Hepatic stellate cell (primary cell): ENCODE results near the gene CD320.
"Not testable (repeated sequence)": the region's sequence is repeated elsewhere in the genome, so short reads cannot be mapped to it uniquely, and the experiment has no call there.

Source experiments
- DNase-seq: peaks from one replicate; pipeline ENCODE4 v3.0.0; 2011; ENCODE audit warnings: low spot score

The CD320 gene

GRCh38 chr19:8307965-8308866 lies at the start of gene CD320:
Gene CD320, minus strand, starts transcription at chr19:8308358. Its CDS starts 68 bp downstream, at chr19:8308290.
- peak; percentile 98 for DNase-seq

GRCh38 chr19:8357007-8357521 lies 48.9 kb upstream of the CD320 start:
- no peak for DNase-seq

DNA sequence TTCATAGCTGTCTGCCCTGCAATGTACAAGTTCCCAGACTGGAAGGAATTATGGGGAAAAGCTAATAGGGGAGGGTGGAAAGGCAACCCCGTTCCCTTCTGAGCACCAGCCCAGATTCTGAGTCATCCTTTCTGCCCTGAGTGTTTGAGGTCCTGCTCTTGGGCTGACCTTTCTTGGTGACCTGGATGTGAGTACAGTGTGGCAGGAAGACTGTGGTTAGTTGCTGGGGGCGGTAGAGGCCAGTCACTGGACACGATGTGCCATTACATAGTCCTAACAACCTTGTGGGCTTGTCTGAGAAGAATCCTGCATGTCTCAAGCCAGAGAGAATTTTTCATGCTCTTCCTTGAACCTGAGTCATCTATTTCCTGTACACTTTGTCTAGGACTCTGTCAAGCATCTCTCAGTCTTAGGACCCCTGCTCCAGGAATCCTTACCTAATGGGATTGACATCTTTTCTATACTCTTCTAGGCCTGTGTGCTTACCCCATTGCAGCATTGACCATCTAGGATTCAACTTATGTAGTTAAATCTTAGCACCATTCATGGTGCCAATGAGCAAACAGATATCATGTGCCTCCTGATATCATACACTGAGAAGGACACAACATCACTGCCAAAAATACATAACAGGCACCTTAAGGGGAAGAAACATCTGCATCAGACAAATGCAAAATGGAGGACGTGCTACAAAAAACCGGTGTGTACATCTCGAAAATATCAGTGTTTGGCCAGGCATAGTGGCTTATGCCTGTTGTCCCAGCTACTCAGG lies 47.7 kb upstream of the CD320 start:
- peak; percentile 71 for DNase-seq

DNA sequence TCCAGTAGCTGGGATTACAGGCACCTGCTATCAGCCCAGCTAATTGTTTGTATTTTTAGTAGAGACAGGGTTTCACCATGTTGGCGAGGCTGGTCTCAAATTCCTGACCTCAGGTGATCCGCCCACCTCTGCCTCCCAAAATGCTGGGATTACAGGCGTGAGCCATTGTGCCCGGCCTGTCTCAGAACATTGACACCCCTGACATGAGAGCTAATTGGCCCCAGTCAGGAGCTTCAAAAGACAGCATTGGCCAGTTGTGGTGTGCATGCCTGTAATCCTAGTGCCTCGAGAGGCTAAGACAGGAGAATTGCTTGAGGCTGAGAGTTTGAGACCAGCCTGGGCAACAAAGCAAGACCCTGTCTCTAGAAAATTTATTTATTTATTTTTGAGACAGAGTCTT lies 44.7 kb upstream of the CD320 start:
- DNase-seq, result not testable (repeated sequence)

- DNase-seq, result peak; percentile 57
Observed at GRCh38 chr19:8352134-8352827, 44.1 kb upstream of the CD320 start.

GRCh38 chr19:8349629-8350372 lies 41.6 kb upstream of the CD320 start:
- DNase-seq, result not testable (repeated sequence)

GRCh38 chr19:8343483-8343844 lies 35.3 kb upstream of the CD320 start:
- DNase-seq, result no peak

GRCh38 chr19:8342684-8343482 lies 34.7 kb upstream of the CD320 start, which contains the start of gene KANK3:
Gene KANK3, minus strand, starts transcription at chr19:8343262. Its CDS starts 5,434 bp downstream, at chr19:8337828.
- DNase-seq, result peak; percentile 99

DNA sequence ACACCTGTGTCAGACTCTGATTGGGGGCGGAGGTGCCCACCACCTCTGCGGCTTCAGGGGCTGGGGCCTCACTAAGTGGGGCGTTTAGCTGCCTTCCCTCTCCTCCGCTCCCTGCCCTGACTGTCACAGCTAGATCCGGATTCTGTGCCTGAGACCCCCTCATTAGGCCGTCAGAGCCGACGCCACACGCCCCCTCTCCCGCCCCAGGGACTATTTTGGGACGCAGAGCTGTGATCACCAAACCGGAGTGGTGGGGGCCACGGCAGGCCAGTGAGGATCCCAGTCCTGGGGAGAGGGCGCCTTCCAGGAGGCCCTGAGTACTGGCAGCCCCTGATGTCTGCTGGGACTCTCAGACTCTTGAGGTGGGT lies 34.1 kb upstream of the CD320 start:
- DNase-seq, result no peak

DNA sequence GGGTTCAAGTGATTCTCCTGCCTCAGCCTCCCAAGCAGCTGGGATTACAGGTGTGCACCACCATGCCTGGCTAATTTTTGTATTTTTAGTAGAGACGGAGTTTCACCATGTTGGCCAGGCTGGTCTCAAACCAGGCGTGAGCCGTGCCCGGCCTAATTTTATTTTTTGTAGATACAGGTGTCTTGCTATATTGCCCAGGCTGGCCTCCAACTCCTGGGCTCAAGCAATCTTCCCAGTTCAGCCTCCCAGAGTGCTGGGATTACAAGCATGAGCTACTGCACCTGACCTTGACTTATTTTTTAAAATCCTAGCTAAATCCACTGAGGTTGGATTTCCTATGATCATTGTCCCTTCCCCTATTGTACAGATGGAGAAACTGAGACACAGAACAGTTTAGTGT lies 33.3 kb upstream of the CD320 start:
- not testable (repeated sequence) for DNase-seq

- no peak for DNase-seq
Observed at GRCh38 chr19:8340341-8341096, 32.4 kb upstream of the CD320 start.

DNA sequence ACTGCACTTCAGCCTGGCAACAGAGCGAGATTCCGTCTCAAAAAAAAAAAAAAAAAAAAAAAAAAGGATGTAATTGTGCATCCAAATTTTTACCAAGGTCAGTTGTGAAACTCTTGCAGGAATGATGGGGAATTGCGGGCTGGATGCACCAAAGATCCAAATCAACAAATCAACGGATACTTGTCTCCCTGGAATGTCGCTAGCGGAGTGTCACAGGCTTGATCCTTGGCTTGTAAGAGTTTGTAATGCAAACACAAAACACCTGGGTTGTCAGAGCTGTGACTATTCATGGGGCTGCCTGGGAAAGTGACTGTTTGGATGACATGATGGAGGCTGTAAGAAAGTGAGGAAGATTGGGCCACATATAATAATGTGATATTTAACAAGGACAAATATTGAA lies 30.7 kb upstream of the CD320 start:
- no peak for DNase-seq

GRCh38 chr19:8337728-8338127 lies 29.6 kb upstream of the CD320 start:
- no peak for DNase-seq

- no peak for DNase-seq
Observed at GRCh38 chr19:8336660-8337059, 28.5 kb upstream of the CD320 start.

DNA sequence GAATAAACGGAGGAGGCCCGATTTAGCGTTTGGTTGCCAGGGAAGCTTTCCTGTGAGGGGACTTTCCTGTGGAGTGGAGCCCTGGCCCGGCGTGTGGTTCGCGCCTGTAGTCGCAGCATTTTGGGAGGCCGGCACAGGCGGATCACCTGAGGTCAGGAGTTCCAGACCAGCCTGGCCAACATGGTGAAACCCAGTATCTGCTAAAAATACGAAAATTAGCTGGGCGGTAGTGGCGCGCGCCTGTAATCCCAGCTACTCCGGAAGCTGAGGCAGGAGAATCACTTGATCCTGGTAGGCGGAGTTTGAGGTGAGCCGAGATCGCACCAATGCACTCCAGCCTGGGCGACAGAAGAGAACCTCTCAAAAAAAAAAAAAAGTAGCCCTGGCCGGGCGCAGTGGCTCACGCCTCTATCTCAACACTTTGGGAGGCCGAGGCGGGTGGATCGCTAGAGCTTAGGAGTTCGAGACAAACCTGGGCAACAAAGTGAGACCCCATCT lies 28.0 kb upstream of the CD320 start:
- no peak for DNase-seq

- DNase-seq, result no peak
Observed at GRCh38 chr19:8335343-8336071, 27.3 kb upstream of the CD320 start.

GRCh38 chr19:8334458-8335342 lies 26.5 kb upstream of the CD320 start:
- DNase-seq, result peak; percentile 62
